Measurements from ENCODE around the gene MDK.

GRCh38 chr11:46375392-46376101, 5.9 kb upstream of the MDK start:
- TF ChIP-seq POLR2A (IDR thresholded peaks at IDR 0.05; ENCODE audit: low read depth, low read length) (no peak), TAF1 (IDR thresholded peaks at IDR 0.05; ENCODE audit: low read depth, low read length) (no peak), POLR2AphosphoS5 (IDR thresholded peaks at IDR 0.05; ENCODE audit: low read depth, low read length) (no peak), PAX5 (IDR thresholded peaks at IDR 0.05; ENCODE audit: insufficient read depth, low read length, severe bottlenecking) (no peak)
